GM13977 (cell line): Measurements from ENCODE around the gene ABCA8.
"Not testable (repeated sequence)": the region's sequence is repeated elsewhere in the genome, so short reads cannot be mapped to it uniquely, and the experiment has no call there.

ENCODE experiments used
- DNase-seq: peaks from one replicate; pipeline ENCODE4 v3.0.0; 2012; ENCODE audit warnings: low spot score
- in situ Hi-C: fragments of 300-500 bp; cut with MboI; formaldehyde crosslinking; loops from one replicate; pipeline ENCODE4 v1.12.0; 2022; ENCODE audit warnings: low sequenced_read_pairs, low pct_unique_long_range_greater_than_20kb, mixed read lengths, inconsistent platforms; ENCODE audit not compliant: unreplicated experiment
- TF ChIP-seq, protein P1 (sequence below): IDR thresholded peaks from 2 replicates; pipeline ENCODE4 v1.5.1; 2012; ENCODE audit warnings: mild to moderate bottlenecking, control low read depth; ENCODE audit not compliant: insufficient read depth; ENCODE audit errors: extremely low read depth, missing control alignments

ABCA8 gene, protein sequence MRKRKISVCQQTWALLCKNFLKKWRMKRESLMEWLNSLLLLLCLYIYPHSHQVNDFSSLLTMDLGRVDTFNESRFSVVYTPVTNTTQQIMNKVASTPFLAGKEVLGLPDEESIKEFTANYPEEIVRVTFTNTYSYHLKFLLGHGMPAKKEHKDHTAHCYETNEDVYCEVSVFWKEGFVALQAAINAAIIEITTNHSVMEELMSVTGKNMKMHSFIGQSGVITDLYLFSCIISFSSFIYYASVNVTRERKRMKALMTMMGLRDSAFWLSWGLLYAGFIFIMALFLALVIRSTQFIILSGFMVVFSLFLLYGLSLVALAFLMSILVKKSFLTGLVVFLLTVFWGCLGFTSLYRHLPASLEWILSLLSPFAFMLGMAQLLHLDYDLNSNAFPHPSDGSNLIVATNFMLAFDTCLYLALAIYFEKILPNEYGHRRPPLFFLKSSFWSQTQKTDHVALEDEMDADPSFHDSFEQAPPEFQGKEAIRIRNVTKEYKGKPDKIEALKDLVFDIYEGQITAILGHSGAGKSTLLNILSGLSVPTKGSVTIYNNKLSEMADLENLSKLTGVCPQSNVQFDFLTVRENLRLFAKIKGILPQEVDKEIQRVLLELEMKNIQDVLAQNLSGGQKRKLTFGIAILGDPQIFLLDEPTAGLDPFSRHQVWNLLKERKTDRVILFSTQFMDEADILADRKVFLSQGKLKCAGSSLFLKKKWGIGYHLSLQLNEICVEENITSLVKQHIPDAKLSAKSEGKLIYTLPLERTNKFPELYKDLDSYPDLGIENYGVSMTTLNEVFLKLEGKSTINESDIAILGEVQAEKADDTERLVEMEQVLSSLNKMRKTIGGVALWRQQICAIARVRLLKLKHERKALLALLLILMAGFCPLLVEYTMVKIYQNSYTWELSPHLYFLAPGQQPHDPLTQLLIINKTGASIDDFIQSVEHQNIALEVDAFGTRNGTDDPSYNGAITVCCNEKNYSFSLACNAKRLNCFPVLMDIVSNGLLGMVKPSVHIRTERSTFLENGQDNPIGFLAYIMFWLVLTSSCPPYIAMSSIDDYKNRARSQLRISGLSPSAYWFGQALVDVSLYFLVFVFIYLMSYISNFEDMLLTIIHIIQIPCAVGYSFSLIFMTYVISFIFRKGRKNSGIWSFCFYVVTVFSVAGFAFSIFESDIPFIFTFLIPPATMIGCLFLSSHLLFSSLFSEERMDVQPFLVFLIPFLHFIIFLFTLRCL (N-terminal part only)

DNA sequence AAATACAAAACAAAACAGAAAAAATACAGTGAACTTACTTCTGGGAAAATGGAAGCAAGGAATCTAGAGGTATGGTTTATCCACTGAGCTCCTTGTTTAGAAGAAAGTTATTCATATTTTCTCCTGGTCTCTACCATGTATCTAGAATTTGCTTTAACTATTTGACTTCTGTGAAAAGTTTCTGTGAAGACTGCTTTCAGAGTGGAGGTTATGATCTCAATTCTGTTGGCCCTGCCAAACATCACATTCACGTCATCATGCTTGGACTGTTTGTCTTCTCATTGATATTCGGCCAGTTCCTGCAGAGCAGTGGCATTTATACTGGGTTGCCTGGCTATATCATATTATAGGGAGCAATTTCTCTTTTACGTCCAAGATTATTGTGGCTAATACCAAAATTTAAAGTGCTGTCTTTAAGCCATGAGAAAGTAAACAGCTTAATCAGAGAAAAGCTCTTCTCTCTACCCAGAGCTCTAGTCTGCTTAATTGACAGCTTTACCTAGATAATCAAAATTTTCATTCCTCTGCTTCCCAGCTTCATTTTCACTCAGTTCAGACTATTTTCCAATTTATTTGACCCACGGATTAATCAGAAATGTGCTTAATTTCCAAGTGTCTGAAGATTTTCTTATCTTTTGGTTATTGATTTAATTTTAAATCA lies at the start of gene ABCA8:
ABCA8 (minus strand) TSS at position 212 of the 661 bp plus-strand sequence. CDS start 13,358 bp downstream, outside the sequence.
- TF ChIP-seq, protein P1, sequence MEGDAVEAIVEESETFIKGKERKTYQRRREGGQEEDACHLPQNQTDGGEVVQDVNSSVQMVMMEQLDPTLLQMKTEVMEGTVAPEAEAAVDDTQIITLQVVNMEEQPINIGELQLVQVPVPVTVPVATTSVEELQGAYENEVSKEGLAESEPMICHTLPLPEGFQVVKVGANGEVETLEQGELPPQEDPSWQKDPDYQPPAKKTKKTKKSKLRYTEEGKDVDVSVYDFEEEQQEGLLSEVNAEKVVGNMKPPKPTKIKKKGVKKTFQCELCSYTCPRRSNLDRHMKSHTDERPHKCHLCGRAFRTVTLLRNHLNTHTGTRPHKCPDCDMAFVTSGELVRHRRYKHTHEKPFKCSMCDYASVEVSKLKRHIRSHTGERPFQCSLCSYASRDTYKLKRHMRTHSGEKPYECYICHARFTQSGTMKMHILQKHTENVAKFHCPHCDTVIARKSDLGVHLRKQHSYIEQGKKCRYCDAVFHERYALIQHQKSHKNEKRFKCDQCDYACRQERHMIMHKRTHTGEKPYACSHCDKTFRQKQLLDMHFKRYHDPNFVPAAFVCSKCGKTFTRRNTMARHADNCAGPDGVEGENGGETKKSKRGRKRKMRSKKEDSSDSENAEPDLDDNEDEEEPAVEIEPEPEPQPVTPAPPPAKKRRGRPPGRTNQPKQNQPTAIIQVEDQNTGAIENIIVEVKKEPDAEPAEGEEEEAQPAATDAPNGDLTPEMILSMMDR = no peak
- in situ Hi-C loops = no loop called here
- no peak for DNase-seq

DNA sequence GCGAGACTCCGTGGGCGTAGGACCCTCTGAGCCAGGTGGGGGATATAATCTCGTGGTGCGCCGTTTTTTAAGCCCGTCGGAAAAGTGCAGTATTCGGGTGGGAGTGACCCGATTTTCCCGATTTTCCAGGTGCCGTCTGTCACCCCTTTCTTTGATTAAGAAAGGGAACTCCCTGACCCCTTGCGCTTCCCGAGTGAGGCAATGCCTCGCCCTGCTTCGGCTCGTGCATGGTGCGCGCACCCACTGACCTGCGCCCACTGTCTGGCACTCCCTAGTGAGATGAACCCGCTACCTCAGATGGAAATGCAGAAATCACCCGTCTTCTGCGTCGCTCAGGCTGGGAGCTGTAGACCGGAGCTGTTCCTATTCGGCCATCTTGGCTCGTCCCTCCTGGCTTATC lies 49.6 kb upstream of the ABCA8 start:
- DNase-seq, in situ Hi-C loops: not testable (repeated sequence)

DNA sequence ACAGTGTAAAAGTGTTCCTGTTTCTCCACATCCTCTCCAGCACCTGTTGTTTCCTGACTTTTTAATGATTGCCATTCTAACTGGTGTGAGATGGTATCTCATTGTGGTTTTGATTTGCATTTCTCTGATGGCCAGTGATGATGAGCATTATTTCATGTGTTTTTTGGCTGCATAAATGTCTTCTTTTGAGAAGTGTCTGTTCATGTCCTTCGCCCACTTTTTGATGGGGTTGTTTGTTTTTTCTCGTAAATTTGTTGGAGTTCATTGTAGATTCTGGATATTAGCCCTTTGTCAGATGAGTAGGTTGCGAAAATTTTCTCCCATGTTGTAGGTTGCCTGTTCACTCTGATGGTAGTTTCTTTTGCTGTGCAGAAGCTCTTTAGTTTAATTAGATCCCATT lies 44.6 kb upstream of the ABCA8 start:
- in situ Hi-C loops, DNase-seq: not testable (repeated sequence)

DNA sequence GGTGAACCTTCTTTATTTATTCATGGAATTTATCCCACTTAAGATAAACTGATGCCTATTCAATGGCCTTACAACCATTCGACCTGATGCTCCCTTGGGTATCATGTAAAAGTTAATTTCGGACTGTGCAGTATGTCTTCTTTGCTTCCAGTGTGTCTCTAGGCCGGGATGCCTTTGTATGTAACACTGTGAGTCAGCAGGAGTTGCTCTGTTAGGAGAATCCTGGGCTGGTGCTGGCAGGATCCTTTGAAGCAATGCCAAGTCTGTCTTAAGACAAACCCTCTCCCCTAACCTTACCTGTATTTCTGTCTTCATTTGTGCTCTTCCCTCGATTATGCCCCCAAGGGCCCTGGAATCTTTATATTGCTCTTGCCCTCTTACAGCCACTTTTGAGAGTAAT lies 37.9 kb upstream of the ABCA8 start:
- TF ChIP-seq, protein P1 = no peak
- in situ Hi-C loops = no loop called here
- DNase-seq = no peak

DNA sequence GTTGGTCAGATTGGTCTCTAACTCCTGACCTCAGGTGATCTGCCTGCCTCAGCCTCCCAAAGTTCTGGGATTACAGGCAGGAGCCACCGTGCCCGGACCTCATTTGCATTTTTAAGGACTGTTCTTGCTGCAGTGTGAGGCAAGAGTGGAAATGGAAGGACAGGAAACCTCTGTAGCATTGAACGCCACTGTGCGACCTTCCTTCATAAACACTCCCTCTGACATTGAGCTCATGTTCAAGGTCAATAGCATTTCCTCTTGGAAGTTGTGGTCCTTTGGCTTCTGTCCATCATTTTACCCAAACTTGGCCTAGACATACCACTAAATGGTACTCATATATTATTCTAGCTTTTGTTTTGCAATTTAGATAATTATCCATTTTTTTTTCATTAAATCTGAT lies 32.8 kb upstream of the ABCA8 start:
- no peak for DNase-seq
- in situ Hi-C loops = no loop called here
- TF ChIP-seq, protein P1 = no peak

DNA sequence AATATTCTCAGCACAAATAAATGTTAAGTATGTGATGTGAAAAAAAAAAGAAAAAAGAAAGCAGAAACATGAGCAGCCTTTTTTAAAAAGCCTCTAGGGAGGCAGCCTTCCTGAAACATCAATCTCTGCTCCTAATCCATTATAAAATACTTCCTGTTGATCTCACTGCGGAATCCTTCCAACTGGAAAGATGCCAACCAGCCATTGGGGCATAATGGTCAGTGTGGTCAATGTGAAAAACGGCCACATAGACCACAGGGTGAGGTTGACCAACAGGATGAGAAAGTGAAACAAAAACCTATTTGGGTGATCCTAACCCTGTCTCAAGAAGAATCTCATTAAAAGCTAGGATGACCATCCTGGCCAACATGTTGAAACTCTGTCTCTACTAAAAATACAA lies 26.1 kb upstream of the ABCA8 start:
- TF ChIP-seq, protein P1 = no peak
- DNase-seq = no peak
- in situ Hi-C loops = no loop called here

DNA sequence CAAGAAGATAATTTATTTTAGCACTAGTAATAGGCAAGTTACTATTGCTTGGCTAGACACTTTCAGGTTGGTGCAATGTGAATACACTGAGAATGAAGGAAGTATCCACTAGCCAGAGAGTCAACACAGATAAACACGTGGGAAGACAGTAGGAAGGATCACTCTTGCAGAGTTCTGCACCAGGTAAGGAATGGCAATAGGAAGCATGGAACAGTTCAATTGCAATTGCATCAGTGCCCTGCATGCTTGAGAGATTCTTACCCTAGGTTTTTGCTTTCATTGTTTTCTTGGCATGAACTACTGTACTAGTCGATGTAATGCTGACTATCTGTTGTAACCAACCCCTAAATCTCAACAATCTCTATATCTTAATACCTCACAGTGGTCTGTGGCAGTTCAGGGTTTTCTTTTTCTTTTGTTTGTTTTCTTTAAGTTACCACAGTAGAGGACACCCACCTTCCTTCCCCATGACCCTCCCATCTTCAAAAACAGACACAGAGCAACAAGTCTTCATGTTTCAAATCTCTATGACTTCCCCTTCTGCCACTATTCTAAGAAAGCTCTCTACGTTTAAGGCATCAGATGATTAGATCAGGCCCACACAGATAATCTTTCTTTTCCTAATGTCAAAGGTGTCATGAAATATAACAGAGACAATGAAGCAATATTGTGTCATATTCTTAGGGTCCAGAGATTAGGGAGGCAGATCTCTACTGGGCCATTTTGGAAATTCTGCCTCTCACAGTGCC lies 18.1 kb upstream of the ABCA8 start:
- in situ Hi-C loops = no loop called here
- TF ChIP-seq, protein P1 = no peak
- DNase-seq = no peak
